Endothelial cell (in vitro differentiated cells): ENCODE results near the gene SPINDOC. TPM values are rescaled to one million over a fixed set of nuclear protein-coding genes. Genes with fewer than 3 reads are reported as not detected.

Source experiments
- DNase-seq: peaks from one replicate; pipeline ENCODE4 v3.0.0; 2021; ENCODE audit warnings: low spot score
- H3K27ac Mint-ChIP-seq: one replicate; pipeline ENCODE4 v1.8.0; 2021; ENCODE audit warnings: mixed read lengths, inconsistent platforms; ENCODE audit not compliant: unreplicated experiment
- H3K27me3 Mint-ChIP-seq: one replicate; pipeline ENCODE4 v1.8.0; 2021; ENCODE audit warnings: mild to moderate bottlenecking, moderate library complexity, mixed read lengths, inconsistent platforms; ENCODE audit not compliant: unreplicated experiment
- H3K36me3 Mint-ChIP-seq: one replicate; pipeline ENCODE4 v1.8.0; 2021; ENCODE audit warnings: mild to moderate bottlenecking, low read depth, mixed read lengths, inconsistent platforms; ENCODE audit not compliant: unreplicated experiment
- H3K4me1 Mint-ChIP-seq: one replicate; pipeline ENCODE4 v1.8.0; 2021; ENCODE audit warnings: mild to moderate bottlenecking, mixed read lengths, inconsistent platforms; ENCODE audit not compliant: unreplicated experiment
- H3K4me3 Mint-ChIP-seq: one replicate; pipeline ENCODE4 v1.8.0; 2021; ENCODE audit warnings: mild to moderate bottlenecking, mixed read lengths, inconsistent platforms; ENCODE audit not compliant: unreplicated experiment
- H3K9me3 Mint-ChIP-seq: one replicate; pipeline ENCODE4 v1.8.0; 2021; ENCODE audit warnings: mixed read lengths, inconsistent platforms; ENCODE audit not compliant: unreplicated experiment
- total RNA-seq: library from RNA; stranded (reverse); fragmentation: NEBNext Ultra II Directional; extraction: Animal tissue kit (Norgen Biotek cat#: 25700); gene quantifications from one replicate; pipeline ENCODE4 v1.2.1, GENCODE V29; 2021; ENCODE audit not compliant: unreplicated experiment
- TF ChIP-seq, protein P1 (sequence below): fragments of 200-600 bp; sonication (generic); IDR thresholded peaks from one replicate; pipeline ENCODE4 v1.5.0; 2021; ENCODE audit warnings: antibody characterized with exemption; ENCODE audit not compliant: unreplicated experiment

SPINDOC gene
- total RNA-seq, 1 donor from 2014 or later = 55.3 TPM

DNA sequence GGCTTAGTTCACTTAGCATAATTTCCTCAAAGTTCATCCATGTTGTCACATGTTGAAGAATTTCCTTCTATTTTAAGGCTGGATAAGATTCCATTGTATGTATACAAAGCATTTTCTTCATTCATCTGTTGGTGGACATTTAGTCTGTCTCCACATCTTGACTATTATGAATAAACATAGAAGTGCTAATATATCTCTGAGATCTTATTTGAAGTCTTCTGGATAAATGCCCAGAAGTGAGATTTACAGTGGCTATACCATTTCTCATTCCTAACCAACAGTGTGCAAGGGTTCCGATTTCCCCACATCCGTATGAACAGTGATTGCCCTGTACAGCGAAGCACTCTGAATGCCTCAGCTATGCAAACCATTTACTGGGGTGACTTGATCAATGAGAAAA, 38.1 kb upstream of the SPINDOC start:
- Mint-ChIP-seq H3K36me3 (no peaks in the 10 kb centered on the region), H3K9me3 (no peaks in the 10 kb centered on the region), H3K4me1 (peaks cover 24% of the 10 kb centered on the region), H3K4me3 (no peak overlapping the region), H3K27ac (no peak overlapping the region), H3K27me3 (peaks cover 4% of the 10 kb centered on the region)
- no peak for DNase-seq
- TF ChIP-seq, protein P1, sequence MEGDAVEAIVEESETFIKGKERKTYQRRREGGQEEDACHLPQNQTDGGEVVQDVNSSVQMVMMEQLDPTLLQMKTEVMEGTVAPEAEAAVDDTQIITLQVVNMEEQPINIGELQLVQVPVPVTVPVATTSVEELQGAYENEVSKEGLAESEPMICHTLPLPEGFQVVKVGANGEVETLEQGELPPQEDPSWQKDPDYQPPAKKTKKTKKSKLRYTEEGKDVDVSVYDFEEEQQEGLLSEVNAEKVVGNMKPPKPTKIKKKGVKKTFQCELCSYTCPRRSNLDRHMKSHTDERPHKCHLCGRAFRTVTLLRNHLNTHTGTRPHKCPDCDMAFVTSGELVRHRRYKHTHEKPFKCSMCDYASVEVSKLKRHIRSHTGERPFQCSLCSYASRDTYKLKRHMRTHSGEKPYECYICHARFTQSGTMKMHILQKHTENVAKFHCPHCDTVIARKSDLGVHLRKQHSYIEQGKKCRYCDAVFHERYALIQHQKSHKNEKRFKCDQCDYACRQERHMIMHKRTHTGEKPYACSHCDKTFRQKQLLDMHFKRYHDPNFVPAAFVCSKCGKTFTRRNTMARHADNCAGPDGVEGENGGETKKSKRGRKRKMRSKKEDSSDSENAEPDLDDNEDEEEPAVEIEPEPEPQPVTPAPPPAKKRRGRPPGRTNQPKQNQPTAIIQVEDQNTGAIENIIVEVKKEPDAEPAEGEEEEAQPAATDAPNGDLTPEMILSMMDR = no peak

DNA sequence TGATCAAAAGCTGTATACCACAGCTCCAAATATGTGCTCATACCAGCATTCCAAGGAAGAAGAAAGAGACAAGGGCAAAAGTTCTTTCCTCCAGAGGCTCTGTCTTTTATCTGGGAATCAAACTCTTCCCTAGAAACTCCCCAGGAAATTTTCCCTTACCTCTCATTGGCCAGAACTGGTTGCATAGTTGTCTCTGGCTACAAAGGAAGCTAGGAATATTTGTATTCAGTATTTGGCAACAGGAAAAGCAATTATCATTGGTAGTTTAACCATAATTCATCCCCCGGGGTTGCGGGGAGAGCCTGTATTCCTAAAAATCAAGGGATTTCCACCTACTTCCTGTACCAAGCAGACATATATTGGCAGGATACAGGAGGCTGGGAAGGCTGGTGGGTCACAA, 34.2 kb upstream of the SPINDOC start:
- DNase-seq = no peak
- Mint-ChIP-seq H3K36me3 (no peaks in the 10 kb centered on the region), H3K27ac (peak overlapping the region; percentile 9), H3K27me3 (peaks cover 2% of the 10 kb centered on the region), H3K4me3 (no peak overlapping the region), H3K9me3 (no peaks in the 10 kb centered on the region), H3K4me1 (peaks cover 16% of the 10 kb centered on the region)
- TF ChIP-seq, protein P1 = no peak

DNA sequence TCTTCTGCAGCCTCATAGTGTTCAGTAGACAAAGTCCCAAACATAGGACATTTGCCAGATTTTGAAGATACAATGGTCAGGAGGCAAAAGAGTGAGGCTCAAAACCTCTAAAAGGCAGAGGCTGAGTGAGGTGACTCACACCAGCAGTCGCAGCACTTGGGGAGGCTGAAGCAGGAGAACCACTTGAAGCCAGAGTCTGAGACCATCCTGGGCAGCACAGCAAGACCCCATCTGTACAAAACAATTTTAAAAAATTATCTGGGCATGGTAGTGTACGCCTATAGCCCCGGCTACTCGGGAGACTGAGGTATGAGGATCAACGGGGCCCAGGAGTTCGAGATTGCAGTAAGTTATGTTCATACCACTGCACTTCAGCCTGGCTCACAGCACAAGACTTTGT, 30.5 kb upstream of the SPINDOC start:
- Mint-ChIP-seq H3K27ac (no peak overlapping the region), H3K36me3 (no peaks in the 10 kb centered on the region), H3K9me3 (no peaks in the 10 kb centered on the region), H3K4me3 (no peak overlapping the region), H3K27me3 (no peaks in the 10 kb centered on the region), H3K4me1 (peaks cover 13% of the 10 kb centered on the region)
- TF ChIP-seq, protein P1 = no peak
- DNase-seq = no peak

DNA sequence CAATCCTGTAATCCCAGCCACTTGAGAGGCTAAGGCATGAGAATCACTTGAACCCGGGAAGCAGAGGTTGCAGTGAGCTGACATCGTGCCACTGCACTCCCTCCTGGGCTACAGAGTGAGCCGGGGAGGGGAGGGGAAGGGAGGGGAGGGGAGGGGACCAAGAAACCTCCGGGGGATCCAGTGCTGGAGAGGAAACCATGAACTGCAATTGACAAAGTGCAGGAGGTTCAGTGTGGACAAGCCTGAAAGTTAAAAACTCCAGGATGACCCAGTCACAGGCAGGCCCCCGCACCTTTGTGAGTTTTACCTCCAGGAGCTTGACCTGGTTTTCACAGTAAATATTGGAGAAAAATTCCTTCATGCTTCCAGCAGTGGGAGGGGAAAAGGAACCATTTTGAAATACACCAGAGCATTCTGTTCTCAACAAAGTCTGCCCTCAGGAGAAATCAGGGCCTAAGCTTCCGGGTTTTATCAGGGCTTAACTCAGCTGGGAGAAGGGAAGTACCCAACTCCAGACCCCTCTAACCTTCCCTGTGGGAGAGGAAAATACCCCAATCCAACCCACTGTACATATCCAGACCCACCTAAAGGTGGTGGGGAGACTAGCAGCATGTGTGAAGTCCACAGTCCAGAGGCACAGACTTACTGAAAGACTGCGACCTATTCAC, 29.2 kb upstream of the SPINDOC start:
- no peak overlapping the region for H3K4me3 Mint-ChIP-seq
- no peak overlapping the region for H3K27ac Mint-ChIP-seq
- TF ChIP-seq, protein P1 = no peak
- no peaks in the 10 kb centered on the region for H3K27me3 Mint-ChIP-seq
- H3K36me3 Mint-ChIP-seq = no peaks in the 10 kb centered on the region
- peaks cover under 1% of the 10 kb centered on the region for H3K4me1 Mint-ChIP-seq
- no peaks in the 10 kb centered on the region for H3K9me3 Mint-ChIP-seq
- DNase-seq = no peak

DNA sequence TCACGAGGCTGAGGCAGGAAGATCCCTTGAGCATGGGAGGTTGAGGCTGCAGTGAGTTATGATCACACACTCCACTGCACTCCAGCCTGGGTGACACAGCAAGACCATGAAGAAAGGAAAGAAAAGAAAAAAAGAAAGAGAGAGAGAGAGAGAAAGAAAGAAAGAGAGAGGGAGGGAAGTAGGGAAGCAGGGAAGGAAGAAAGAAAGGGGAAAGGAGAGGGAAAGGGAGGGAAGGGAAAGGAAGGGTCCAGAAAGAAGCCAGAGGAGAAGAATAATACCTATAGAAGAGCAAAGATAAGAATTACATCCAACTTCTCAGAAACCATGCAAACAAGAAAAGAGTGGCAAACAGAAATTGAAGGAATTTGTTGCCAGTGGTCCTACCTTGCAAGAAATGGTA, 27.4 kb upstream of the SPINDOC start:
- H3K36me3 Mint-ChIP-seq = no peaks in the 10 kb centered on the region
- DNase-seq = no peak
- TF ChIP-seq, protein P1 = no peak
- no peaks in the 10 kb centered on the region for H3K9me3 Mint-ChIP-seq
- no peak overlapping the region for H3K4me3 Mint-ChIP-seq
- H3K4me1 Mint-ChIP-seq = no peaks in the 10 kb centered on the region
- no peaks in the 10 kb centered on the region for H3K27me3 Mint-ChIP-seq
- no peak overlapping the region for H3K27ac Mint-ChIP-seq
